ENCODE measurements around the gene INKA2. TPM values are rescaled to one million over a fixed set of nuclear protein-coding genes. Genes with fewer than 3 reads are reported as not detected.

The INKA2 gene
- polyA plus RNA-seq, 1 of the 3 experiments (the other 2 are of a cell fraction) = 1.1 TPM

- CTCF ChIA-PET = interaction anchor here (2.4 kb wide), 1 partner anchor 8 kb away, joined by 19 read pairs; no protein-coding TSS in a partner anchor
- Histone ChIP-seq H2AFZ (ENCODE audit: low read depth) (no peak overlapping the region), H3K9ac (no peak overlapping the region), H3F3A (replicated peaks; ENCODE audit: insufficient read depth) (no peaks in the 10 kb centered on the region), H3K4me2 (no peak overlapping the region), H4K20me1 (ENCODE audit: insufficient read depth) (no peaks in the 10 kb centered on the region), H3K4me3 (ENCODE audit: low read depth in 2 of 2, low read length in 1 of 2) (no peak overlapping the region), H3K27me3 (ENCODE audit: insufficient read depth) (no peaks in the 10 kb centered on the region), H3K36me3 (replicated peaks in 1 of 2; ENCODE audit: control insufficient read depth in 1 of 2, insufficient read depth in 2 of 2, low read length in 1 of 2) (no peaks in the 10 kb centered on the region), H3K79me2 (ENCODE audit: insufficient read depth) (no peaks in the 10 kb centered on the region), H3K9me2 (no peaks in the 10 kb centered on the region), H3K4me1 (ENCODE audit: control insufficient read depth in 1 of 2, insufficient read depth in 2 of 2, low read depth in 1 of 2, low read length in 1 of 2) (no peaks in the 10 kb centered on the region), H3K27ac (ENCODE audit: low read depth in 2 of 2, low read length in 1 of 2) (no peak overlapping the region), H3K9me3 (no peaks in the 10 kb centered on the region)
- POLR2A ChIA-PET = no interaction called here
- DNase-seq = no peak
- no peak for TF ChIP-seq TCF12 (IDR thresholded peaks at IDR 0.05)
- TF ChIP-seq FOSL2 (IDR thresholded peaks at IDR 0.05; ENCODE audit: borderline replicate concordance, low read depth) = no peak
- TF ChIP-seq RXRA (IDR thresholded peaks at IDR 0.05; ENCODE audit: borderline replicate concordance, low read depth) = no peak
- no peak for TF ChIP-seq CHD2 (IDR thresholded peaks at IDR 0.05; ENCODE audit: low read length, partially characterized antibody)
- no peak for TF ChIP-seq FOXJ3 (CRISPR knock-in tag; IDR thresholded peaks at IDR 0.05)
- no peak for TF ChIP-seq GATA2 (CRISPR knock-in tag; IDR thresholded peaks at IDR 0.05)
- TF ChIP-seq, protein P1, sequence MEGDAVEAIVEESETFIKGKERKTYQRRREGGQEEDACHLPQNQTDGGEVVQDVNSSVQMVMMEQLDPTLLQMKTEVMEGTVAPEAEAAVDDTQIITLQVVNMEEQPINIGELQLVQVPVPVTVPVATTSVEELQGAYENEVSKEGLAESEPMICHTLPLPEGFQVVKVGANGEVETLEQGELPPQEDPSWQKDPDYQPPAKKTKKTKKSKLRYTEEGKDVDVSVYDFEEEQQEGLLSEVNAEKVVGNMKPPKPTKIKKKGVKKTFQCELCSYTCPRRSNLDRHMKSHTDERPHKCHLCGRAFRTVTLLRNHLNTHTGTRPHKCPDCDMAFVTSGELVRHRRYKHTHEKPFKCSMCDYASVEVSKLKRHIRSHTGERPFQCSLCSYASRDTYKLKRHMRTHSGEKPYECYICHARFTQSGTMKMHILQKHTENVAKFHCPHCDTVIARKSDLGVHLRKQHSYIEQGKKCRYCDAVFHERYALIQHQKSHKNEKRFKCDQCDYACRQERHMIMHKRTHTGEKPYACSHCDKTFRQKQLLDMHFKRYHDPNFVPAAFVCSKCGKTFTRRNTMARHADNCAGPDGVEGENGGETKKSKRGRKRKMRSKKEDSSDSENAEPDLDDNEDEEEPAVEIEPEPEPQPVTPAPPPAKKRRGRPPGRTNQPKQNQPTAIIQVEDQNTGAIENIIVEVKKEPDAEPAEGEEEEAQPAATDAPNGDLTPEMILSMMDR (IDR thresholded peaks at IDR 0.05) = no peak
- 44% methylated on average over 1 of the region's 1 CpG for WGBS (ENCODE audit: low lambda C conversion rate)
Observed at GRCh38 chr1:111777301-111777700, 38.1 kb upstream of the INKA2 start.

DNA sequence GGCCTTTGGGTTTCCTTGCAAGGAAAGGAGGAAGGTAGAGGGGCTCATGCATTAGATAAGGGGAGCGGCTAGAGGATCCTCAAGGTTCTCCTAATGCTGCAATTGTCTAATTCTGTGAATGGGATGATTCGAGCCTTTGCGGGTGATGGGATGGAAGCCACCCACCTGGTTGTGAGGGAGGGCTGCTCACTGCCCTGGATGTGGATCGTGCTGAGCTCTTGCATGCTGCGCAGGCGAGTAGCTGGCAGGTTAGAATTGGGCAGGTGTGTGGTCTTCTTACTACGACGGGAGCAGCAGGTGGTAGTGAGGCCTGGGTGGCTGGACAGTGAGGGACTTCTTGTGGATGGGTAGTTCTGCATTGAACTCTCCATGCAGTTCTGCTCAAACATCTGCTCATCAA is 37.7 kb upstream of the INKA2 start:
- no peaks in the 10 kb centered on the region for H3K79me2 ChIP-seq (ENCODE audit: insufficient read depth)
- TF ChIP-seq TCF12 (IDR thresholded peaks at IDR 0.05) (no peak), NFIC (IDR thresholded peaks at IDR 0.05; ENCODE audit: borderline replicate concordance) (no peak), YY1 (IDR thresholded peaks at IDR 0.05; ENCODE audit: low read depth) (no peak), RCOR1 (IDR thresholded peaks at IDR 0.05; ENCODE audit: low read length) (no peak), FOSL2 (IDR thresholded peaks at IDR 0.05; ENCODE audit: borderline replicate concordance, low read depth) (no peak), RFX5 (IDR thresholded peaks at IDR 0.05; ENCODE audit: low read length) (no peak)
- TF ChIP-seq, protein P2, sequence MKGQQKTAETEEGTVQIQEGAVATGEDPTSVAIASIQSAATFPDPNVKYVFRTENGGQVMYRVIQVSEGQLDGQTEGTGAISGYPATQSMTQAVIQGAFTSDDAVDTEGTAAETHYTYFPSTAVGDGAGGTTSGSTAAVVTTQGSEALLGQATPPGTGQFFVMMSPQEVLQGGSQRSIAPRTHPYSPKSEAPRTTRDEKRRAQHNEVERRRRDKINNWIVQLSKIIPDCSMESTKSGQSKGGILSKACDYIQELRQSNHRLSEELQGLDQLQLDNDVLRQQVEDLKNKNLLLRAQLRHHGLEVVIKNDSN (IDR thresholded peaks at IDR 0.05; ENCODE audit: borderline replicate concordance, low read depth) = no peak
- no peak overlapping the region for H3K9ac ChIP-seq
- H3K9me2 ChIP-seq = no peaks in the 10 kb centered on the region
- no peaks in the 10 kb centered on the region for H3K9me3 ChIP-seq
- H3K4me2 ChIP-seq = no peak overlapping the region
- ChIA-PET POLR2A (no interaction called here), CTCF (interaction anchor here (2.4 kb wide), 1 partner anchor 8 kb away, joined by 19 read pairs; no protein-coding TSS in a partner anchor)
- no peak overlapping the region for H3K27ac ChIP-seq (ENCODE audit: low read depth in 2 of 2, low read length in 1 of 2)
- H3F3A ChIP-seq (replicated peaks; ENCODE audit: insufficient read depth) = no peaks in the 10 kb centered on the region
- DNase-seq = no peak
- peaks cover 0 to 2% of the 10 kb centered on the region in 2 experiments for H3K36me3 ChIP-seq (replicated peaks in 1 of 2; ENCODE audit: control insufficient read depth in 1 of 2, insufficient read depth in 2 of 2, low read length in 1 of 2)
- H3K4me1 ChIP-seq (ENCODE audit: control insufficient read depth in 1 of 2, insufficient read depth in 2 of 2, low read depth in 1 of 2, low read length in 1 of 2) = no peaks in the 10 kb centered on the region
- no peaks in the 10 kb centered on the region for H3K27me3 ChIP-seq (ENCODE audit: insufficient read depth)
- no peaks in the 10 kb centered on the region for H4K20me1 ChIP-seq (ENCODE audit: insufficient read depth)
- WGBS (ENCODE audit: low lambda C conversion rate) = 81% methylated on average over 8 of the region's 8 CpGs
- H3K4me3 ChIP-seq (ENCODE audit: low read depth in 2 of 2, low read length in 1 of 2) = no peak overlapping the region
- H2AFZ ChIP-seq (ENCODE audit: low read depth) = no peak overlapping the region
